Testis (tissue), 3 donors: ENCODE data around the gene GRIK4. TPM values are rescaled to one million over a fixed set of nuclear protein-coding genes. Genes with fewer than 3 reads are reported as not detected.

ENCODE experiments used
- DNase-seq: peaks from one replicate; pipeline ENCODE4 v3.0.0-alpha.2; 2019
- H3K27ac ChIP-seq, 2 donors: fragments of 200-600 bp; sonication (generic); one replicate each; pipeline ENCODE4 v1.5.1; 2019
- H3K27me3 ChIP-seq: fragments of 200-600 bp; sonication (generic); one replicate; pipeline ENCODE4 v1.5.1; 2019
- H3K36me3 ChIP-seq: fragments of 200-600 bp; sonication (generic); one replicate; pipeline ENCODE4 v1.5.1; 2017; ENCODE audit warnings: low read depth; ENCODE audit errors: missing control alignments
- H3K4me1 ChIP-seq: fragments of 200-600 bp; sonication (generic); one replicate; pipeline ENCODE4 v1.5.1; 2019
- H3K4me3 ChIP-seq, 2 donors: fragments of 200-600 bp; sonication (generic); one replicate each; pipeline ENCODE4 v1.5.1; 2017 to 2019
- H3K9me3 ChIP-seq: fragments of 200-600 bp; sonication (generic); one replicate; pipeline ENCODE4 v1.5.1; 2017
- POLR2A ChIP-seq: fragments of 450-650 bp; IDR thresholded peaks from one replicate; pipeline ENCODE4 v1.6.1; 2017; ENCODE audit warnings: antibody characterized with exemption, mild to moderate bottlenecking, moderate library complexity
- WGBS, 2 donors: methylation state at CpG; one replicate each; pipeline ENCODE4 v1.1.5; 2018; 5-methylcytosine and 5-hydroxymethylcytosine counted together
- intact Hi-C: fragments of 100-400 bp; cut with DNase I; formaldehyde crosslinking; loops from one replicate; pipeline ENCODE4 v1.15.1; 2023; ENCODE audit warnings: low total_unique reads
- polyA plus RNA-seq: library from polyadenylated mRNA; stranded (reverse); fragments of 350-450 nt; fragmentation: Illumina TruSeq; extraction: RNeasy Lipid Tissue Mini Kit (QIAGEN cat#74804); gene quantifications from one replicate; pipeline ENCODE4 v1.2.3, GENCODE V29; 2014; ENCODE audit warnings: low read depth, low replicate concordance; ENCODE audit not compliant: insufficient read depth
- total RNA-seq, 2 donors: library from RNA; depleted of rRNA; stranded (reverse); fragments of >200 nt; gene quantifications; one replicate each; pipeline ENCODE4 v1.2.3, GENCODE V29; 2016
- TF ChIP-seq, protein P1 (sequence below), 3 experiments: fragments of 450-650 bp in 2 of 3; fragments of 200-600 bp in 1 of 3; sonication (generic) in 1 of 3; IDR thresholded peaks; one replicate each; pipeline ENCODE4 v1.5.1; 2016 to 2019; ENCODE audit warnings: antibody characterized with exemption in 3 of 3, mild to moderate bottlenecking in 2 of 3, moderate library complexity in 1 of 3

GRIK4 gene
- total and polyA plus RNA-seq, 3 donors from 2014 or later: 2.6 to 3.0 (median 2.6) TPM

DNA sequence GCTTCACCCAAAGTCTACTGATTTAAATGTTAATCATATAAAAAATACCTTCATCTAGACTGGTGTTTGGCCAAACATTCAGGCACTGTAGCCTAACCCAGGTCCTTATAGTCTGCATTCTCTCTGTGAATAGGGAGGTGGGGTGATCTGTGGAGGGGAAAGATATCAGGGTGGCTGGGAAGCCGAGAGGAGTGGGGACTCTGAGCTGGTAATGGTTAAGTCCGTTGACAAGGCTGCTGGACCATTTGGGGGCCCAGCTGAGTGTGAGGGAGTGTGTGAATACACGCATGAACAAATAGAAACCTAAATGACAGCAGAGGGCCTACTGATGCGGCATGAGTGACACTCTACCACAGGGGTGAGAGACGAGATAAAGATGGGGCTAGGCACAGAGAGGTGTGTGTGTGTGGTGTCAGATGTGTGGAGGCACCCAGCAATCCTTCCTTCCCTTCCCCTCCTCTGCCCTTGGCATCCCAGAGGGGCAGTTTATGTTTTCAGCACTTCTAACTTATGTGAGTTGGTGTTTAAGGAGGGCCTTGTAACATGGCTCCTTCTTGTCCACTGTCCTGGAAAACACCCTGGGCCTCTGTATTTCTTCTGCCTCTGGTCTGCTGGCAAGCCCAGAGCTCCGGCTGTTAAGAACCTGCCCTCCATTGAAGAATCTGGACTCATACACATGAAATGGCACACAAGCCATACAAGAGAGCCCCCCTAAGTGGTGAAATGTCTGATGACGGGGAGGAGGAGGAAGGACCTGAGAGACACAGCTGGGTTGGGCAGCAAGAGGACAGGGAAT is 263.2 kb downstream of the GRIK4 start:
- no peak overlapping the region for H3K4me3 ChIP-seq
- no peaks in the 10 kb centered on the region for H3K9me3 ChIP-seq
- H3K27me3 ChIP-seq: no peaks in the 10 kb centered on the region
- TF ChIP-seq, protein P1, sequence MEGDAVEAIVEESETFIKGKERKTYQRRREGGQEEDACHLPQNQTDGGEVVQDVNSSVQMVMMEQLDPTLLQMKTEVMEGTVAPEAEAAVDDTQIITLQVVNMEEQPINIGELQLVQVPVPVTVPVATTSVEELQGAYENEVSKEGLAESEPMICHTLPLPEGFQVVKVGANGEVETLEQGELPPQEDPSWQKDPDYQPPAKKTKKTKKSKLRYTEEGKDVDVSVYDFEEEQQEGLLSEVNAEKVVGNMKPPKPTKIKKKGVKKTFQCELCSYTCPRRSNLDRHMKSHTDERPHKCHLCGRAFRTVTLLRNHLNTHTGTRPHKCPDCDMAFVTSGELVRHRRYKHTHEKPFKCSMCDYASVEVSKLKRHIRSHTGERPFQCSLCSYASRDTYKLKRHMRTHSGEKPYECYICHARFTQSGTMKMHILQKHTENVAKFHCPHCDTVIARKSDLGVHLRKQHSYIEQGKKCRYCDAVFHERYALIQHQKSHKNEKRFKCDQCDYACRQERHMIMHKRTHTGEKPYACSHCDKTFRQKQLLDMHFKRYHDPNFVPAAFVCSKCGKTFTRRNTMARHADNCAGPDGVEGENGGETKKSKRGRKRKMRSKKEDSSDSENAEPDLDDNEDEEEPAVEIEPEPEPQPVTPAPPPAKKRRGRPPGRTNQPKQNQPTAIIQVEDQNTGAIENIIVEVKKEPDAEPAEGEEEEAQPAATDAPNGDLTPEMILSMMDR (IDR thresholded peaks at IDR 0.05): no peak
- no peak for TF ChIP-seq POLR2A
- 89 to 90% methylated on average over 7 of the region's 7 CpGs for WGBS, 2 donors
- intact Hi-C loops: no loop called here
- peaks cover 4% of the 10 kb centered on the region for H3K4me1 ChIP-seq
- no peak for DNase-seq
- H3K27ac ChIP-seq: no peak overlapping the region
- no peaks in the 10 kb centered on the region for H3K36me3 ChIP-seq

DNA sequence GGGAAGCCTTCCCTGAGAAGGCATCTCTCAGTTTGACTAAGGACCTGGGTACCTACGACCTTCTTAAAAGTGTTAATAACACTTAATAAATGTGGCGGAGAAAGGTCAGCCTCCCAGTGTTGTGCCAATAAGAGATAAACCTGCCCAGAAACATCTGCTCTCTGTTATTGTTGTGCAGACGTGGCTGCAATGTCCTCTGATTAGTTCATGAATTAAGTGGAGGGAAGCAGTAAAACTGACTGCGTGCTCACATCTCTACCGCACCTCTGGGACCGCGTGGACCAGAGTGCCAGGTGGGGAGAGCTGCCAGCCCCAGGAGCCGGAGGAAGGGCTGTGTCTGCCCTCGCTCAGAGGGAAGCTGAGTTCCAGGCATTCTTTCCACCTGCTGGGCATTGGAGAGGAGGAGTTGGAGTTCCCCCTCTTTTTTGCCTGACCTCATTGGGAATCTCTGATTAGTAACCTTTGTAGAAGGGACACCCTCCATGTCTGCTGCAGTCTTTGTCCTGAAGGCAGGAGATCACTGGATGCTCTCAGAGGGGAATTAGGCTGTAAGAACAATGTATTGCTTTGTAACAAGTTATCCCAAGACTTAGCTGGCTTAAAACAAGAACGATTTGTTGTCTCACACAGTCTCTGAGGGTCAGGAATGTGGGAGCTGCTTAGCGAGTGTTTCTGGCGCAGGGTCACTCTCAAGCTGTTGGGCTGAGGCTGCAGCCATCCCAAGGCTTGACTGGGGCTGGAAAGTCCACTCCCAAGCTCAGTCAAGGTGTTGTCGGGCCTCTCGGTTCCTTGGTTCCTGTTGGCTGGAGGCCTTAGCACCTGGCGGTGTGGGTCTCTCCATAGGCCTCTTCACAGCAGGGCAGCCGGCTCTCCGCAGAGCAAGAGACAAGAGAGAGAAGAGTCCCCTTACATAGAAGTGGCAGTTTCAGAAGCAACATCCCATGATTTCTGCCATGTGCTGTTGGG is 264.7 kb downstream of the GRIK4 start:
- WGBS, 2 donors: 61 to 64% methylated on average over 15 to 17 of the region's 17 CpGs
- Histone ChIP-seq H3K36me3 (no peaks in the 10 kb centered on the region), H3K27ac (no peak overlapping the region), H3K4me1 (peaks cover 4% of the 10 kb centered on the region), H3K27me3 (no peaks in the 10 kb centered on the region), H3K4me3 (no peak overlapping the region), H3K9me3 (no peaks in the 10 kb centered on the region)
- DNase-seq: no peak
- intact Hi-C loops: no loop called here
- TF ChIP-seq, protein P1 (IDR thresholded peaks at IDR 0.05): no peak
- TF ChIP-seq POLR2A: no peak

DNA sequence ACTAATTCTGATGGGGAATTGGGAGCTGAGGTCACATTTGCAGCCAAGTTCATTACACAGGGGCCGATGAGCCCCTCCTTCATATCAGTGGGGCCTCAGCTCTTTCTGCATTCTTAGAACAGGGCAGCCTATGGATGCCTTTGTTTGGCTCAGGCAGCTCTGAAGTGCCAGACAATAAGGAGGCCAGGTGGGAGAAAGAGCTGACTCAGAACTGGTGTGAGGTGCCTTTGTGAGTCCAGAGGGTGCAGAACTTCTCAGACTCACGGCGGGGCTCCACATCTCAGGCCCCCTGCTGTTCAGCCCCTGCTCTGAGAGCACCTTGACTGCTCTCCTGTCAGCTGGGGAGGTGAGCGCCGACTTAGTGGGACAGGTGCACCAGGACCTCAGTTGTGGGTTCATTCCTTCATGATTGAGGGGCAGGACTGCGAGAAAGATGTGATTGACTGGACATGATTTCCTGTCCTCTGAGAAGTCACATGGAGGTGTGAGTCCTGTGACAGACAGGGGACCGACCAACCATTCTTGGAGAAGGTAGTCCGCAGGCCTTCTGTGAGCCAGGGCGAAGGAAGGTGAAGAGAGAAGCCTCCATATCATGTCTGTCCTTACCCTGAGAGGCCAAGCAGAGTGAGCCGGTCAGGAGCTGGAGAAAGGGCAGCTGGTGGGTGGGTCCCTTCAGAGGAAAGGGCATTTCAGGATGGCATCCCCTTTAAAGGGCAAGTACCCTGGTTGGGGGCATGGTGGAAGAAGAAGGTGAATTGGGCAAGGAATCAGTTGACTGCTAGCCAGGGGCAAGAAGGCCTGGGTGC is 267.3 kb downstream of the GRIK4 start:
- no peaks in the 10 kb centered on the region for H3K9me3 ChIP-seq
- no peaks in the 10 kb centered on the region for H3K27me3 ChIP-seq
- no peak for TF ChIP-seq POLR2A
- TF ChIP-seq, protein P1 (IDR thresholded peaks at IDR 0.05): no peak
- no peak for DNase-seq
- H3K4me1 ChIP-seq: peaks cover 4% of the 10 kb centered on the region
- H3K36me3 ChIP-seq: no peaks in the 10 kb centered on the region
- no peak overlapping the region for H3K4me3 ChIP-seq
- H3K27ac ChIP-seq: no peak overlapping the region
- intact Hi-C loops: no loop called here
- WGBS, 2 donors: 81 to 89% methylated on average over 7 to 10 of the region's 10 CpGs

DNA sequence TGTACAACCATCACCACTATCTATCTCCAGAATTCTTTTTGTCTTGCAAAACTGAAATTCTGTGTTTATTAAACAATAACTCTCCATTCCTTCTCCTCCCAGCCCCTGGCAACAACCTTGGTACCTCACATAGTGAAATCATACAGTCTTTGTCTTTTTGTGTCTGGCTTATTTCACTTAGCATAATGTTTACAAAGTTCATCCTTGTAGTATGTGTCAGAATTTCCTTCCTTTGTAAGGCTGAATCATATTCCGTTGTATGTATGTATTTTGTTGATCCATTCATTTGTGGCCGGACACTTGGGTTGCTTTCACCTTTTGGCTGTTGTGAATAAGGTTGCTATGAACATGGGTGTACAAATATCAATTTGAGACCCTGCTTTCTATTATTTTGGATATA is 268.7 kb downstream of the GRIK4 start:
- intact Hi-C loops: no loop called here
- TF ChIP-seq, protein P1 (IDR thresholded peaks at IDR 0.05): no peak
- TF ChIP-seq POLR2A: no peak
- Histone ChIP-seq H3K4me1 (peaks cover 4% of the 10 kb centered on the region), H3K36me3 (no peaks in the 10 kb centered on the region), H3K9me3 (no peaks in the 10 kb centered on the region), H3K27me3 (no peaks in the 10 kb centered on the region), H3K4me3 (no peak overlapping the region), H3K27ac (no peak overlapping the region)
- no peak for DNase-seq
- WGBS, 2 donors: 84 to 87% methylated on average over 2 of the region's 2 CpGs
